Measurements from ENCODE around the gene NEUROD1. TPM values are rescaled to one million over a fixed set of nuclear protein-coding genes. Genes with fewer than 3 reads are reported as not detected.
A peak's percentile ranks its signal among the peaks of the same experiment; 100 is the strongest.

NEUROD1 gene
- total and polyA plus RNA-seq, 9 of the 15 experiments (the other 6 are each of a cell fraction or from before 2014, with no cell fraction given), result not detected

GRCh38 chr2:181685150-181685688 lies 4.9 kb upstream of the NEUROD1 start:
- no peaks in the 10 kb centered on the region for H3K79me2 ChIP-seq (ENCODE audit: control insufficient read depth, insufficient read depth, low read length)
- intact Hi-C loops (cut with micrococcal nuclease) (no loop called here), in situ Hi-C loops (cut with MboI) (no loop called here)
- ChIA-PET CTCF (ENCODE audit: low intra/inter-chr PET ratio) (interaction anchor here (0.6 kb wide), 1 partner anchor 70 kb away, joined by 4 read pairs; no protein-coding TSS in a partner anchor), POLR2A (interaction anchor here (0.7 kb wide), 1 partner anchor 38 kb away, joined by 3 read pairs; no protein-coding TSS in a partner anchor)
- FAIRE-seq (no peak), DNase-seq (ENCODE audit: extremely low read depth in 1 of 4, low spot score in 3 of 4) (no peak), ATAC-seq (peak; percentile 55)
- peaks cover 29 to 42% of the 10 kb centered on the region in 2 experiments; a peak in 4 of 5 replicates for H3K27me3 ChIP-seq (ENCODE audit: control insufficient read depth in 2 of 2, insufficient read depth in 2 of 2, low read length in 2 of 2)
- no peaks in the 10 kb centered on the region for H3K36me3 ChIP-seq (ENCODE audit: control insufficient read depth, insufficient read depth, low read length)
- no peak overlapping the region for H3K4me3 ChIP-seq
- H2AFZ ChIP-seq (ENCODE audit: low read depth, low read length), result no peak overlapping the region
- H3K27ac ChIP-seq (ENCODE audit: extremely low read depth, low read depth, low read length), result no peak overlapping the region
- H4K20me1 ChIP-seq (replicated peaks; ENCODE audit: control insufficient read depth, insufficient read depth, low read length), result no peaks in the 10 kb centered on the region
- WGBS (ENCODE audit: insufficient coverage, low coverage, missing lambda C conversion rate), result 1% methylated on average over 21 of the region's 21 CpGs
- BruUV-seq (replicated peaks), result no TSS peak
- no peak overlapping the region for H3K9ac ChIP-seq (ENCODE audit: insufficient read depth in 1 of 2, low read depth in 2 of 2, low read length in 2 of 2)
- H3K9me3 ChIP-seq (replicated peaks; ENCODE audit: control insufficient read depth, insufficient read depth, low read depth, low read length), result no peaks in the 10 kb centered on the region
- H3K4me2 ChIP-seq (ENCODE audit: insufficient read depth, low read length), result no peak overlapping the region
- no peaks in the 10 kb centered on the region for H3K9me1 ChIP-seq (ENCODE audit: control insufficient read depth, insufficient read depth, low read length)
- peaks cover 0 to 5% of the 10 kb centered on the region in 2 experiments; a peak in 1 of 5 replicates for H3K4me1 ChIP-seq (replicated peaks in 1 of 2; ENCODE audit: control insufficient read depth in 2 of 2, insufficient read depth in 2 of 2, low read length in 2 of 2)
- TF ChIP-seq OTX1 (CRISPR knock-in tag; IDR thresholded peaks at IDR 0.05) (0 out of 2 replicates have a peak, but pooled peaks have one; percentile 51), NUFIP1 (IDR thresholded peaks at IDR 0.05; ENCODE audit: partially characterized antibody) (no peak), ZNF764 (CRISPR knock-in tag; IDR thresholded peaks at IDR 0.05; ENCODE audit: low read depth) (no peak), RUNX1 (IDR thresholded peaks at IDR 0.05; ENCODE audit: low read depth) (no peak), THRB (CRISPR knock-in tag; conservative IDR thresholded peaks at IDR 0.05) (0 out of 2 replicates have a peak, but pooled peaks have one; percentile 60), SMARCE1 (IDR thresholded peaks at IDR 0.05) (no peak), CAMTA2 (CRISPR knock-in tag; conservative IDR thresholded peaks at IDR 0.05) (no peak), HDGF (IDR thresholded peaks at IDR 0.05) (no peak), MCM7 (IDR thresholded peaks at IDR 0.05) (no peak), HBP1 (CRISPR knock-in tag; IDR thresholded peaks at IDR 0.05) (0 out of 2 replicates have a peak, but pooled peaks have one; percentile 33), ZNF512 (tag; IDR thresholded peaks at IDR 0.05) (peak; percentile 56; the same call in 1 of the 2 replicates), HINFP (tag; conservative IDR thresholded peaks at IDR 0.05; ENCODE audit: low read depth) (no peak), TOE1 (IDR thresholded peaks at IDR 0.05; ENCODE audit: borderline replicate concordance) (no peak), TOE1 (CRISPR knock-in tag; IDR thresholded peaks at IDR 0.05; ENCODE audit: borderline replicate concordance, low read depth) (no peak), JUND (IDR thresholded peaks at IDR 0.05; ENCODE audit: borderline replicate concordance, low read depth, low read length) (no peak), JUND (tag; IDR thresholded peaks at IDR 0.05; ENCODE audit: borderline replicate concordance, low read depth, low read length) (no peak)
